ENCODE data around the gene TC2N. TPM values are rescaled to one million over a fixed set of nuclear protein-coding genes. Genes with fewer than 3 reads are reported as not detected.

Gene TC2N
- total RNA-seq, 1 experiment from 2014 or later = 15.9 TPM

DNA sequence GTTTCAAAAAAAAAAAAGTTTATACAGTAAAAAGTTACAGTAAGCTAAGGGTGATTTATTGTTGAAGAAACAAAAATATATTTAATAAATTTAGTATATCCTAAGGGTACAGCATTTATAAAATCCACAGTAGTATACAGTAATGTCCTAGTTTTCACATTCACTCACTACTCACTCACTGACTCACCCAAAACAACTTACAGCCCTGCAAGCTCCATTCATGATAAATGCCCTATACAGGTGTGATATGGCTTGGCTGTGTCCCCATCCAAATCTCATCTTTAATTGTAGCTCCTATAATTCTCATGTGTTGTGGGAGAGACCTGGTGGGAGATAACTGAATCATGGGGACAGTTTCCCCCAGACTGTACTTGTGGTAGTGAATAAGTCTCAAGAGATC, 61.7 kb downstream of the TC2N start:
- ATAC-seq = no peak
- no peak overlapping the region for H2AFZ ChIP-seq (ENCODE audit: low read depth, low read length, poor library complexity, severe bottlenecking)
- no peak overlapping the region for H3K27ac ChIP-seq (ENCODE audit: low read depth, low read length)
- no peak overlapping the region for H3K4me3 ChIP-seq (replicated peaks in 1 of 2; ENCODE audit: low read depth in 1 of 2, low read length in 2 of 2)
- peaks cover 4 to 13% of the 10 kb centered on the region in 2 experiments; a peak in 3 of 4 replicates for H3K9me3 ChIP-seq (ENCODE audit: control insufficient read depth in 1 of 2, insufficient read depth in 1 of 2, low read depth in 1 of 2, low read length in 2 of 2)
- intact Hi-C loops (cut with micrococcal nuclease) = no loop called here
- CTCF ChIA-PET = no interaction called here
- H4K20me1 ChIP-seq (ENCODE audit: insufficient read depth) = no peaks in the 10 kb centered on the region
- TF ChIP-seq ATF3 (IDR thresholded peaks at IDR 0.05) = no peak
- H3K4me1 ChIP-seq (ENCODE audit: control insufficient read depth in 1 of 2, insufficient read depth in 2 of 2, low read length in 2 of 2) = no peaks in the 10 kb centered on the region
- BruUV-seq (replicated peaks) = no TSS peak
- no peaks in the 10 kb centered on the region for H3K9me2 ChIP-seq (ENCODE audit: insufficient read depth)
- no peaks in the 10 kb centered on the region for H3K79me2 ChIP-seq (ENCODE audit: insufficient read depth, low read length)
- POLR2A ChIA-PET = no interaction called here
- H3K9ac ChIP-seq (ENCODE audit: low read length) = no peak overlapping the region
- H3K27me3 ChIP-seq (ENCODE audit: insufficient read depth, low read length) = no peaks in the 10 kb centered on the region
- no peak for DNase-seq (ENCODE audit: low read depth, low spot score)
- RAD21 ChIA-PET (ENCODE audit: low non-redundant PET in 1 of 2, low total read pairs in 2 of 2, uncharacterized antibody in 2 of 2, unreplicated experiment in 2 of 2) = interaction anchor here in 1 of 2 experiments (0.6 kb wide), 1 partner anchor 21 kb away, joined by 3 read pairs; no protein-coding TSS in a partner anchor
- H3K36me3 ChIP-seq (ENCODE audit: control insufficient read depth in 1 of 2, insufficient read depth in 2 of 2, low read length in 2 of 2) = 0 out of 4 replicates have a peak, but pooled peaks cover 0 to 4% of the 10 kb centered on the region in 2 experiments
- no peak overlapping the region for H3K4me2 ChIP-seq (ENCODE audit: low read length)

GRCh38 chr14:91801358-91801757, 66.0 kb downstream of the TC2N start:
- ChIA-PET RAD21 (ENCODE audit: low non-redundant PET in 1 of 2, low total read pairs in 2 of 2, uncharacterized antibody in 2 of 2, unreplicated experiment in 2 of 2) (no interaction called here), POLR2A (no interaction called here), CTCF (no interaction called here)
- DNase-seq (ENCODE audit: low read depth, low spot score) = no peak
- Histone ChIP-seq H3K27ac (ENCODE audit: low read depth, low read length) (no peak overlapping the region), H3K4me1 (ENCODE audit: control insufficient read depth in 1 of 2, insufficient read depth in 2 of 2, low read length in 2 of 2) (no peaks in the 10 kb centered on the region), H3K9ac (ENCODE audit: low read length) (no peak overlapping the region), H2AFZ (ENCODE audit: low read depth, low read length, poor library complexity, severe bottlenecking) (no peak overlapping the region), H3K9me3 (ENCODE audit: control insufficient read depth in 1 of 2, insufficient read depth in 1 of 2, low read depth in 1 of 2, low read length in 2 of 2) (peaks cover 0 to 4% of the 10 kb centered on the region in 2 experiments; a peak in 1 of 4 replicates), H4K20me1 (ENCODE audit: insufficient read depth) (no peaks in the 10 kb centered on the region), H3K27me3 (ENCODE audit: insufficient read depth, low read length) (no peaks in the 10 kb centered on the region), H3K9me2 (ENCODE audit: insufficient read depth) (no peaks in the 10 kb centered on the region), H3K4me2 (ENCODE audit: low read length) (no peak overlapping the region), H3K79me2 (ENCODE audit: insufficient read depth, low read length) (no peaks in the 10 kb centered on the region), H3K4me3 (replicated peaks in 1 of 2; ENCODE audit: low read depth in 1 of 2, low read length in 2 of 2) (no peak overlapping the region), H3K36me3 (ENCODE audit: control insufficient read depth in 1 of 2, insufficient read depth in 2 of 2, low read length in 2 of 2) (no peaks in the 10 kb centered on the region; a peak in 1 of 4 replicates)
- BruUV-seq (replicated peaks) = no TSS peak
- no peak for ATAC-seq
- intact Hi-C loops (cut with micrococcal nuclease) = no loop called here
- TF ChIP-seq ZFX (IDR thresholded peaks at IDR 0.05) (no peak), FOSL1 (IDR thresholded peaks at IDR 0.05; ENCODE audit: low read depth) (no peak), RAD21 (IDR thresholded peaks at IDR 0.05; ENCODE audit: low read depth) (no peak), CEBPB (IDR thresholded peaks at IDR 0.05; ENCODE audit: low read depth) (no peak), TCF7L2 (IDR thresholded peaks at IDR 0.05; ENCODE audit: borderline replicate concordance, extremely low read depth, insufficient read depth, insufficient read length) (no peak), EGR1 (IDR thresholded peaks at IDR 0.05; ENCODE audit: low read depth) (no peak), POLR2A (IDR thresholded peaks at IDR 0.05; ENCODE audit: borderline replicate concordance, extremely low read depth, insufficient read depth, insufficient read length) (no peak), ZNF274 (IDR thresholded peaks at IDR 0.05; ENCODE audit: low read depth, low read length) (no peak), CBX3 (IDR thresholded peaks at IDR 0.05; ENCODE audit: low read depth) (no peak), SIN3A (IDR thresholded peaks at IDR 0.05; ENCODE audit: low read depth) (no peak)
- TF ChIP-seq, protein P1, sequence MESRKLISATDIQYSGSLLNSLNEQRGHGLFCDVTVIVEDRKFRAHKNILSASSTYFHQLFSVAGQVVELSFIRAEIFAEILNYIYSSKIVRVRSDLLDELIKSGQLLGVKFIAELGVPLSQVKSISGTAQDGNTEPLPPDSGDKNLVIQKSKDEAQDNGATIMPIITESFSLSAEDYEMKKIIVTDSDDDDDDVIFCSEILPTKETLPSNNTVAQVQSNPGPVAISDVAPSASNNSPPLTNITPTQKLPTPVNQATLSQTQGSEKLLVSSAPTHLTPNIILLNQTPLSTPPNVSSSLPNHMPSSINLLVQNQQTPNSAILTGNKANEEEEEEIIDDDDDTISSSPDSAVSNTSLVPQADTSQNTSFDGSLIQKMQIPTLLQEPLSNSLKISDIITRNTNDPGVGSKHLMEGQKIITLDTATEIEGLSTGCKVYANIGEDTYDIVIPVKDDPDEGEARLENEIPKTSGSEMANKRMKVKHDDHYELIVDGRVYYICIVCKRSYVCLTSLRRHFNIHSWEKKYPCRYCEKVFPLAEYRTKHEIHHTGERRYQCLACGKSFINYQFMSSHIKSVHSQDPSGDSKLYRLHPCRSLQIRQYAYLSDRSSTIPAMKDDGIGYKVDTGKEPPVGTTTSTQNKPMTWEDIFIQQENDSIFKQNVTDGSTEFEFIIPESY (IDR thresholded peaks at IDR 0.05; ENCODE audit: extremely low read depth, insufficient replicate concordance, low read length) = no peak
- TF ChIP-seq, protein P2, sequence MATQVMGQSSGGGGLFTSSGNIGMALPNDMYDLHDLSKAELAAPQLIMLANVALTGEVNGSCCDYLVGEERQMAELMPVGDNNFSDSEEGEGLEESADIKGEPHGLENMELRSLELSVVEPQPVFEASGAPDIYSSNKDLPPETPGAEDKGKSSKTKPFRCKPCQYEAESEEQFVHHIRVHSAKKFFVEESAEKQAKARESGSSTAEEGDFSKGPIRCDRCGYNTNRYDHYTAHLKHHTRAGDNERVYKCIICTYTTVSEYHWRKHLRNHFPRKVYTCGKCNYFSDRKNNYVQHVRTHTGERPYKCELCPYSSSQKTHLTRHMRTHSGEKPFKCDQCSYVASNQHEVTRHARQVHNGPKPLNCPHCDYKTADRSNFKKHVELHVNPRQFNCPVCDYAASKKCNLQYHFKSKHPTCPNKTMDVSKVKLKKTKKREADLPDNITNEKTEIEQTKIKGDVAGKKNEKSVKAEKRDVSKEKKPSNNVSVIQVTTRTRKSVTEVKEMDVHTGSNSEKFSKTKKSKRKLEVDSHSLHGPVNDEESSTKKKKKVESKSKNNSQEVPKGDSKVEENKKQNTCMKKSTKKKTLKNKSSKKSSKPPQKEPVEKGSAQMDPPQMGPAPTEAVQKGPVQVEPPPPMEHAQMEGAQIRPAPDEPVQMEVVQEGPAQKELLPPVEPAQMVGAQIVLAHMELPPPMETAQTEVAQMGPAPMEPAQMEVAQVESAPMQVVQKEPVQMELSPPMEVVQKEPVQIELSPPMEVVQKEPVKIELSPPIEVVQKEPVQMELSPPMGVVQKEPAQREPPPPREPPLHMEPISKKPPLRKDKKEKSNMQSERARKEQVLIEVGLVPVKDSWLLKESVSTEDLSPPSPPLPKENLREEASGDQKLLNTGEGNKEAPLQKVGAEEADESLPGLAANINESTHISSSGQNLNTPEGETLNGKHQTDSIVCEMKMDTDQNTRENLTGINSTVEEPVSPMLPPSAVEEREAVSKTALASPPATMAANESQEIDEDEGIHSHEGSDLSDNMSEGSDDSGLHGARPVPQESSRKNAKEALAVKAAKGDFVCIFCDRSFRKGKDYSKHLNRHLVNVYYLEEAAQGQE (IDR thresholded peaks at IDR 0.05; ENCODE audit: low read depth) = no peak
- TF ChIP-seq, protein P3, sequence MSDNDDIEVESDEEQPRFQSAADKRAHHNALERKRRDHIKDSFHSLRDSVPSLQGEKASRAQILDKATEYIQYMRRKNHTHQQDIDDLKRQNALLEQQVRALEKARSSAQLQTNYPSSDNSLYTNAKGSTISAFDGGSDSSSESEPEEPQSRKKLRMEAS (IDR thresholded peaks at IDR 0.05) = no peak
